Measurements from ENCODE around the gene SNAP23.

GRCh38 chr15:42508263-42508690 is 12.8 kb downstream of the SNAP23 start:
- TF ChIP-seq TCF4 (CRISPR knock-in tag; IDR thresholded peaks at IDR 0.05; ENCODE audit: borderline replicate concordance): no peak
- TF ChIP-seq ZNF70 (CRISPR knock-in tag; IDR thresholded peaks at IDR 0.05): no peak
- TF ChIP-seq ZFP30 (CRISPR knock-in tag; IDR thresholded peaks at IDR 0.05): no peak
- TF ChIP-seq ZNF565 (CRISPR knock-in tag; conservative IDR thresholded peaks at IDR 0.05; ENCODE audit: low read depth): no peak
- TF ChIP-seq PATZ1 (CRISPR knock-in tag; IDR thresholded peaks at IDR 0.05; ENCODE audit: borderline replicate concordance): no peak
- no peak for TF ChIP-seq CSRNP3 (CRISPR knock-in tag; IDR thresholded peaks at IDR 0.05)
- no peak for TF ChIP-seq SNAI2 (CRISPR knock-in tag; IDR thresholded peaks at IDR 0.05)
- TF ChIP-seq RARB (CRISPR knock-in tag; IDR thresholded peaks at IDR 0.05): no peak
- TF ChIP-seq PPARA (CRISPR knock-in tag; IDR thresholded peaks at IDR 0.05; ENCODE audit: borderline replicate concordance): no peak
- no peak for TF ChIP-seq CSDC2 (CRISPR knock-in tag; IDR thresholded peaks at IDR 0.05)

All from SK-N-SH treated with all-trans-retinoic acid at 6 μM for 48 hours (cell line).